Ectodermal cell (in vitro differentiated cells): ENCODE measurements around the gene ZNF514.
"Not testable (repeated sequence)": the region's sequence is repeated elsewhere in the genome, so short reads cannot be mapped to it uniquely, and the experiment has no call there.

Source experiments
- H3K27ac ChIP-seq: 2 replicates; pipeline ENCODE4 v1.7.0; 2013; ENCODE audit warnings: mild to moderate bottlenecking, low read depth, low read length; ENCODE audit not compliant: insufficient read depth, poor library complexity, severe bottlenecking
- H3K27me3 ChIP-seq: 2 replicates; pipeline ENCODE4 v1.7.0; 2013; ENCODE audit warnings: mild to moderate bottlenecking, low read length; ENCODE audit not compliant: insufficient read depth, control insufficient read depth, poor library complexity, severe bottlenecking
- H3K36me3 ChIP-seq: one replicate; pipeline ENCODE4 v1.7.0; 2013; ENCODE audit warnings: low read length; ENCODE audit not compliant: control insufficient read depth, insufficient read depth
- H3K4me1 ChIP-seq: one replicate; pipeline ENCODE4 v1.7.0; 2013; ENCODE audit warnings: low read length; ENCODE audit not compliant: control insufficient read depth, insufficient read depth
- H3K4me3 ChIP-seq: 2 replicates; pipeline ENCODE4 v1.7.0; 2013; ENCODE audit warnings: low read depth, low read length, control low read depth; ENCODE audit not compliant: insufficient read depth
- H3K9me3 ChIP-seq: 2 replicates; pipeline ENCODE4 v1.7.0; 2013; ENCODE audit warnings: mild to moderate bottlenecking, low read length, moderate library complexity; ENCODE audit not compliant: control insufficient read depth
- WGBS, 2 experiments: methylation state at CpG; one replicate each; pipeline ENCODE4 v1.1.7; 2013; ENCODE audit warnings: missing lambda C conversion rate in 2 of 2; 5-methylcytosine and 5-hydroxymethylcytosine counted together

ZNF514 gene

GRCh38 chr2:95098273-95098672, 61.4 kb downstream of the ZNF514 start:
- not testable (repeated sequence) for H3K4me1 ChIP-seq, H3K27ac ChIP-seq, H3K9me3 ChIP-seq, H3K27me3 ChIP-seq, H3K4me3 ChIP-seq
- H3K36me3 ChIP-seq: peaks cover 19% of the 10 kb centered on the region
- 91 to 100% methylated on average over 4 of the region's 5 CpGs for WGBS, 2 experiments
